H1 (cell line): ENCODE data around the gene PTPN9. TPM values are rescaled to one million over a fixed set of nuclear protein-coding genes. Genes with fewer than 3 reads are reported as not detected.

Source experiments
- CTCF ChIA-PET: fragments of 300-600 bp; sonication (Branson Sonifier 250); formaldehyde crosslinking; loops from one replicate; lab custom pipeline; 2021; ENCODE audit not compliant: partially characterized antibody; lab: Charles Lee
- POLR2A ChIA-PET: fragments of 300-600 bp; sonication (Branson Sonifier 250); formaldehyde crosslinking; loops from one replicate; lab custom pipeline; 2021; ENCODE audit warnings: inconsistent platforms; ENCODE audit not compliant: partially characterized antibody; lab: Charles Lee
- DNase-seq, 2 experiments: peaks; one replicate each; pipeline versions ENCODE4 v3.0.0 to v3.0.0-alpha.2; 2010 to 2022; ENCODE audit warnings: low spot score in 2 of 2, low read depth in 1 of 2, mixed read lengths in 1 of 2
- FAIRE-seq: peaks from 2 replicates; lab custom pipeline; 2011; peaks lifted over from hg19 to GRCh38; lab: Jason Lieb, UNC
- H2AFZ ChIP-seq: 2 replicates; pipeline ENCODE4 v1.8.1; 2012; ENCODE audit warnings: low read length, inconsistent platforms
- H2AK5ac ChIP-seq: 2 replicates; pipeline ENCODE4 v1.6.1; 2013; ENCODE audit warnings: low read depth, low read length
- H2BK120ac ChIP-seq: replicated peaks from 2 replicates; pipeline ENCODE3; 2013; ENCODE audit warnings: low read depth, low read length, inconsistent platforms
- H2BK12ac ChIP-seq: 2 replicates; pipeline ENCODE4 v1.6.1; 2013; ENCODE audit warnings: low read depth, low read length
- H2BK15ac ChIP-seq: 2 replicates; pipeline ENCODE4 v1.6.1; 2013; ENCODE audit warnings: low read length
- H2BK20ac ChIP-seq: 2 replicates; pipeline ENCODE4 v1.6.1; 2013; ENCODE audit warnings: low read length
- H2BK5ac ChIP-seq: 2 replicates; pipeline ENCODE4 v1.6.1; 2013; ENCODE audit warnings: low read depth, low read length
- H3K14ac ChIP-seq: 2 replicates; pipeline ENCODE4 v1.6.1; 2013; ENCODE audit warnings: inconsistent platforms; ENCODE audit not compliant: insufficient read length
- H3K18ac ChIP-seq: 2 replicates; pipeline ENCODE4 v1.6.1; 2013; ENCODE audit warnings: low read length; ENCODE audit errors: extremely low read depth
- H3K23ac ChIP-seq: 2 replicates; pipeline ENCODE4 v1.6.1; 2013; ENCODE audit warnings: inconsistent platforms; ENCODE audit not compliant: insufficient read length
- H3K23me2 ChIP-seq: 2 replicates; pipeline ENCODE4 v1.6.1; 2013; ENCODE audit warnings: low read depth, low read length
- H3K27ac ChIP-seq: 2 replicates; pipeline ENCODE4 v1.6.1; 2011; ENCODE audit warnings: low read depth, low read length, inconsistent platforms
- H3K27me3 ChIP-seq, 4 experiments: replicated peaks in 1 of 4; 1 replicate in 1 of 4; 2 replicates in 3 of 4; pipeline versions ENCODE4 v1.6.1 to v1.8.1; 2011 to 2013; ENCODE audit warnings: low read length in 3 of 4, mild to moderate bottlenecking in 3 of 4, inconsistent platforms in 2 of 4, mixed read lengths in 2 of 4, moderate library complexity in 1 of 4; ENCODE audit not compliant: control insufficient read depth in 3 of 4, insufficient read depth in 3 of 4; ENCODE audit errors: extremely low read depth in 1 of 4
- H3K36me3 ChIP-seq, 4 experiments: 2 replicates each; pipeline versions ENCODE4 v1.6.1 to v1.8.1; 2011 to 2013; ENCODE audit warnings: mild to moderate bottlenecking in 4 of 4, low read length in 3 of 4, moderate library complexity in 2 of 4, control low read depth in 1 of 4, inconsistent platforms in 1 of 4; ENCODE audit not compliant: insufficient read depth in 4 of 4, control insufficient read depth in 2 of 4
- H3K4ac ChIP-seq: replicated peaks from 2 replicates; pipeline ENCODE3; 2013; ENCODE audit warnings: low read length, low read depth, mixed read lengths, inconsistent platforms; ENCODE audit not compliant: insufficient read length
- H3K4me1 ChIP-seq, 4 experiments: replicated peaks in 1 of 4; 1 replicate in 1 of 4; 2 replicates in 3 of 4; pipeline versions ENCODE4 v1.6.1 to v1.8.1; 2011 to 2013; ENCODE audit warnings: low read length in 3 of 4, inconsistent platforms in 2 of 4, mixed read lengths in 1 of 4; ENCODE audit not compliant: insufficient read depth in 4 of 4, control insufficient read depth in 3 of 4
- H3K4me2 ChIP-seq, 2 experiments: 2 replicates each; pipeline versions ENCODE4 v1.6.1 to v1.8.1; 2011 to 2013; ENCODE audit warnings: low read depth in 2 of 2, low read length in 2 of 2, control low read depth in 1 of 2, inconsistent platforms in 1 of 2, mild to moderate bottlenecking in 1 of 2; ENCODE audit not compliant: insufficient read depth in 1 of 2
- H3K4me3 ChIP-seq, 4 experiments: fragments of 200-600, 300-600 bp in 1 of 4; sonication (generic), shearing (Covaris generic), sonication (Bioruptor Twin) in 1 of 4; 2 replicates each; pipeline versions ENCODE4 v1.5.1 to v1.8.1; 2011 to 2016; ENCODE audit warnings: low read length in 4 of 4, low read depth in 3 of 4, control low read depth in 2 of 4, inconsistent platforms in 2 of 4, mild to moderate bottlenecking in 2 of 4, mixed read lengths in 1 of 4, moderate library complexity in 1 of 4; ENCODE audit not compliant: insufficient read depth in 2 of 4; ENCODE audit errors: extremely low read depth in 1 of 4
- H3K56ac ChIP-seq: replicated peaks from 2 replicates; pipeline ENCODE3; 2013; ENCODE audit warnings: low read depth, mild to moderate bottlenecking, mixed read lengths, low read length, inconsistent platforms; ENCODE audit not compliant: insufficient read length
- H3K79me1 ChIP-seq: 2 replicates; pipeline ENCODE4 v1.6.1; 2013; ENCODE audit warnings: low read depth, low read length, control low read depth
- H3K79me2 ChIP-seq, 2 experiments: 2 replicates each; pipeline versions ENCODE4 v1.6.1 to v1.8.1; 2012 to 2013; ENCODE audit warnings: low read length in 2 of 2, mild to moderate bottlenecking in 2 of 2, inconsistent platforms in 1 of 2; ENCODE audit not compliant: insufficient read depth in 2 of 2, control insufficient read depth in 1 of 2
- H3K9ac ChIP-seq, 4 experiments: replicated peaks in 1 of 4; 1 replicate in 1 of 4; 2 replicates in 3 of 4; pipeline versions ENCODE4 v1.6.1 to v1.8.1; 2011 to 2013; ENCODE audit warnings: low read depth in 3 of 4, low read length in 3 of 4, control low read depth in 2 of 4, mild to moderate bottlenecking in 2 of 4, moderate library complexity in 2 of 4, inconsistent platforms in 1 of 4; ENCODE audit errors: extremely low read depth in 1 of 4
- H3K9me3 ChIP-seq, 2 experiments: 2 replicates each; pipeline versions ENCODE4 v1.6.1 to v1.8.1; 2012 to 2013; ENCODE audit warnings: mild to moderate bottlenecking in 2 of 2, moderate library complexity in 2 of 2, control low read depth in 1 of 2, inconsistent platforms in 1 of 2, low read depth in 1 of 2, low read length in 1 of 2, mixed read lengths in 1 of 2; ENCODE audit not compliant: insufficient read depth in 2 of 2
- H4K20me1 ChIP-seq, 2 experiments: replicated peaks in 1 of 2; 2 replicates each; pipeline versions ENCODE3 to v1.8.1; 2011 to 2013; ENCODE audit warnings: inconsistent platforms in 2 of 2, low read length in 2 of 2, mild to moderate bottlenecking in 1 of 2; ENCODE audit not compliant: insufficient read depth in 2 of 2, control insufficient read depth in 1 of 2
- H4K5ac ChIP-seq: 2 replicates; pipeline ENCODE4 v1.6.1; 2013; ENCODE audit warnings: low read length, low read depth, mixed read lengths, inconsistent platforms; ENCODE audit not compliant: insufficient read length
- H4K8ac ChIP-seq: 2 replicates; pipeline ENCODE4 v1.8.0; 2013; ENCODE audit warnings: mild to moderate bottlenecking, moderate library complexity, low read length, inconsistent platforms; ENCODE audit not compliant: insufficient read depth; ENCODE audit errors: extremely low read depth
- H4K91ac ChIP-seq: replicated peaks from 2 replicates; pipeline ENCODE3; 2013; ENCODE audit warnings: low read length, mixed read lengths, inconsistent platforms; ENCODE audit not compliant: insufficient read length
- BRCA1 ChIP-seq: IDR thresholded peaks from 2 replicates; pipeline ENCODE4 v1.6.1; 2012; ENCODE audit warnings: low read depth, low read length, improper control_type of control experiment
- CREB1 ChIP-seq: IDR thresholded peaks from 2 replicates; pipeline ENCODE4 v1.6.1; 2012; ENCODE audit warnings: inconsistent platforms
- GTF2F1 ChIP-seq: IDR thresholded peaks from 2 replicates; pipeline ENCODE4 v1.6.1; 2012; ENCODE audit warnings: low read depth, low read length, improper control_type of control experiment, borderline replicate concordance
- JUN ChIP-seq: IDR thresholded peaks from 2 replicates; pipeline ENCODE4 v1.6.1; 2011; ENCODE audit warnings: low read depth, mild to moderate bottlenecking, improper control_type of control experiment, low read length
- JUND ChIP-seq: IDR thresholded peaks from 2 replicates; pipeline ENCODE4 v1.6.1; 2011; ENCODE audit warnings: mild to moderate bottlenecking, improper control_type of control experiment, low read length
- MAX ChIP-seq: IDR thresholded peaks from 2 replicates; pipeline ENCODE4 v1.6.1; 2012; ENCODE audit warnings: inconsistent platforms
- NRF1 ChIP-seq: IDR thresholded peaks from 2 replicates; pipeline ENCODE4 v1.6.1; 2011; ENCODE audit warnings: mild to moderate bottlenecking, low read depth, low read length, improper control_type of control experiment
- POLR2AphosphoS5 ChIP-seq: IDR thresholded peaks from 2 replicates; pipeline ENCODE4 v1.6.1; 2011; ENCODE audit warnings: low read depth, low read length
- SAP30 ChIP-seq: fragments of 300-600 bp; sonication (generic); IDR thresholded peaks from 2 replicates; pipeline ENCODE4 v1.7.1; 2012; ENCODE audit warnings: low read length, moderate library complexity, mild to moderate bottlenecking, inconsistent platforms; ENCODE audit not compliant: insufficient read depth, insufficient replicate concordance
- SIN3A ChIP-seq, 2 experiments: IDR thresholded peaks in 1 of 2; conservative IDR thresholded peaks in 1 of 2; 2 replicates each; pipeline ENCODE4 v1.6.1; 2011 to 2012; ENCODE audit warnings: low read length in 2 of 2, improper control_type of control experiment in 1 of 2, low read depth in 1 of 2, mild to moderate bottlenecking in 1 of 2
- SP2 ChIP-seq: IDR thresholded peaks from 2 replicates; pipeline ENCODE4 v1.6.1; 2012; ENCODE audit warnings: mild to moderate bottlenecking, low read length, inconsistent platforms
- SRF ChIP-seq: IDR thresholded peaks from 2 replicates; pipeline ENCODE4 v1.6.1; 2011; ENCODE audit warnings: mild to moderate bottlenecking, low read depth, low read length, moderate library complexity
- TAF1 ChIP-seq: IDR thresholded peaks from 2 replicates; pipeline ENCODE4 v1.6.1; 2011; ENCODE audit warnings: mild to moderate bottlenecking, low read depth, low read length
- TEAD4 ChIP-seq: IDR thresholded peaks from 2 replicates; pipeline ENCODE4 v1.6.1; 2012; ENCODE audit warnings: low read depth, low read length, inconsistent platforms, mixed read lengths
- USF2 ChIP-seq: IDR thresholded peaks from 2 replicates; pipeline ENCODE4 v1.6.1; 2011; ENCODE audit warnings: low read length, improper control_type of control experiment
- WGBS, 2 experiments: shearing (Covaris generic) in 1 of 2; methylation state at CpG; one replicate each; pipeline versions ENCODE4 v1.1.6 to v1.1.7; 2013 to 2015; ENCODE audit warnings: low lambda C conversion rate in 2 of 2, mixed read lengths in 2 of 2, inconsistent platforms in 1 of 2, low coverage in 1 of 2, missing lambda C conversion rate in 1 of 2; ENCODE audit not compliant: insufficient replicate concordance in 2 of 2, insufficient coverage in 1 of 2, insufficient read length in 1 of 2; ENCODE audit errors: extremely low coverage in 1 of 2, missing lambda C conversion rate in 1 of 2; 5-methylcytosine and 5-hydroxymethylcytosine counted together
- polyA plus RNA-seq, 7 experiments: library from polyadenylated mRNA; depleted of rRNA in 3 of 7; stranded (reverse) in 5 of 7; unstranded in 2 of 7; fragments of >200 nt in 5 of 7; fragments of 200-250 nt in 2 of 7; gene quantifications; 1 replicate in 5 of 7; 2 replicates in 1 of 7; 4 replicates in 1 of 7; pipeline versions ENCODE4 v1.2.1 to v1.2.3, GENCODE V29; 2011 to 2013; ENCODE audit warnings: missing spikeins in 2 of 7, mixed read lengths in 2 of 7
- total RNA-seq: library from RNA; stranded (reverse); fragmentation: NEBNext Ultra II Directional; extraction: Animal tissue kit (Norgen Biotek cat#: 25700); gene quantifications from 2 replicates; pipeline ENCODE4 v1.2.1, GENCODE V29; 2021

PTPN9 gene
- total and polyA plus RNA-seq, 2 of the 8 experiments (the other 6 are each of a cell fraction or from before 2014, with no cell fraction given), result 46.6 to 57.4 TPM

- Histone ChIP-seq H3K23ac (no peak overlapping the region), H3K4me3 (no peak overlapping the region), H3K4ac (no peak overlapping the region), H3K36me3 (peaks cover 5 to 46% (median 27%) of the 10 kb centered on the region in 4 experiments), H2AK5ac (no peak overlapping the region), H3K27me3 (no peaks in the 10 kb centered on the region), H3K23me2 (no peaks in the 10 kb centered on the region), H3K14ac (no peak overlapping the region), H2BK20ac (no peak overlapping the region), H4K5ac (no peak overlapping the region), H2BK120ac (no peak overlapping the region), H3K9me3 (peaks cover 0 to 6% of the 10 kb centered on the region in 2 experiments; a peak in 2 of 4 replicates), H4K91ac (no peak overlapping the region), H2BK12ac (no peak overlapping the region), H4K20me1 (no peaks in the 10 kb centered on the region), H2BK5ac (no peak overlapping the region), H3K4me1 (no peaks in the 10 kb centered on the region), H4K8ac (no peak overlapping the region), H2BK15ac (no peak overlapping the region), H3K56ac (no peak overlapping the region), H2AFZ (no peak overlapping the region), H3K79me2 (no peaks in the 10 kb centered on the region), H3K18ac (no peak overlapping the region), H3K27ac (no peak overlapping the region), H3K79me1 (no peaks in the 10 kb centered on the region), H3K9ac (no peak overlapping the region), H3K4me2 (no peak overlapping the region)
- FAIRE-seq (no peak), DNase-seq (no peak)
- POLR2A ChIA-PET, result no interaction called here
- CTCF ChIA-PET, result no interaction called here
- WGBS, 2 experiments, result 92% methylated on average over 1 of the region's 1 CpG; no CpG with 5 or more reads in 1 of the 2 experiments
- TF ChIP-seq NRF1 (no peak), SP2 (no peak), SAP30 (no peak), CREB1 (no peak), MAX (no peak), POLR2AphosphoS5 (no peak), TEAD4 (no peak), USF2 (no peak), SRF (no peak), TAF1 (no peak), JUN (no peak), SIN3A (conservative IDR thresholded peaks at IDR 0.05 in 1 of 2, IDR thresholded peaks at IDR 0.05 in 1 of 2; ENCODE audit: low read depth in 1 of 2, low read length in 2 of 2) (no peak), JUND (no peak), BRCA1 (no peak), GTF2F1 (no peak)
Measured at GRCh38 chr15:75483106-75483505, 96.0 kb downstream of the PTPN9 start.
